ENCODE measurements around the gene COL5A1. TPM values are rescaled to one million over a fixed set of nuclear protein-coding genes. Genes with fewer than 3 reads are reported as not detected.

Gene COL5A1
- total RNA-seq, 4 donors from 2014 or later = 13.3 to 55.0 (median 27.0) TPM

- ATAC-seq (ENCODE audit: low FRiP score) = no peak
- TF ChIP-seq, protein P1, sequence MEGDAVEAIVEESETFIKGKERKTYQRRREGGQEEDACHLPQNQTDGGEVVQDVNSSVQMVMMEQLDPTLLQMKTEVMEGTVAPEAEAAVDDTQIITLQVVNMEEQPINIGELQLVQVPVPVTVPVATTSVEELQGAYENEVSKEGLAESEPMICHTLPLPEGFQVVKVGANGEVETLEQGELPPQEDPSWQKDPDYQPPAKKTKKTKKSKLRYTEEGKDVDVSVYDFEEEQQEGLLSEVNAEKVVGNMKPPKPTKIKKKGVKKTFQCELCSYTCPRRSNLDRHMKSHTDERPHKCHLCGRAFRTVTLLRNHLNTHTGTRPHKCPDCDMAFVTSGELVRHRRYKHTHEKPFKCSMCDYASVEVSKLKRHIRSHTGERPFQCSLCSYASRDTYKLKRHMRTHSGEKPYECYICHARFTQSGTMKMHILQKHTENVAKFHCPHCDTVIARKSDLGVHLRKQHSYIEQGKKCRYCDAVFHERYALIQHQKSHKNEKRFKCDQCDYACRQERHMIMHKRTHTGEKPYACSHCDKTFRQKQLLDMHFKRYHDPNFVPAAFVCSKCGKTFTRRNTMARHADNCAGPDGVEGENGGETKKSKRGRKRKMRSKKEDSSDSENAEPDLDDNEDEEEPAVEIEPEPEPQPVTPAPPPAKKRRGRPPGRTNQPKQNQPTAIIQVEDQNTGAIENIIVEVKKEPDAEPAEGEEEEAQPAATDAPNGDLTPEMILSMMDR (IDR thresholded peaks at IDR 0.05) = no peak
- no peak for DNase-seq (ENCODE audit: low spot score)
These were observed 248.5 kb downstream of the COL5A1 start for GRCh38 chr9:134890155-134890495.

DNA sequence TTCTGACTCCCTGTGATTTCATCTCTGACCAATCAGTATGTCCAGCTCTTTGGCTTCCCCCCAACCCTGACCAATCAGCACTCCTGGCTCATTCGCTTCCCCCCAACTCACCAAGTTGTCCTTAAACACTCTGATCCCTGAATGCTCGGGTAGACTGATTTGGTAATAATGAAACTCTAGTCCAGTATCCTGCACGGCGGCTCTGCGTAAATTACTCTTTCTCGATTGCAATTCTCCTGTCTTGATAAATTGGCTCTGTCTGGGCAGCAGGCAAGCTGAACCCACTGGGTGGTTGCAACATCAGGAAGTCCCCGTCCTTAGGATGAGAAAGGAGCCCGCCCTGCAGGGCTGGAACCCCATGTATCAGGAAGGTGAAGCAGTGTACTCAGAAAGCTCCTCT lies 249.4 kb downstream of the COL5A1 start:
- DNase-seq (ENCODE audit: low spot score) (no peak), ATAC-seq (ENCODE audit: low FRiP score) (no peak)
- TF ChIP-seq, protein P1 (IDR thresholded peaks at IDR 0.05) = no peak

GRCh38 chr9:134891713-134892112 lies 250.1 kb downstream of the COL5A1 start:
- ATAC-seq (ENCODE audit: low FRiP score) (no peak), DNase-seq (ENCODE audit: low spot score) (no peak)
- TF ChIP-seq, protein P1 (IDR thresholded peaks at IDR 0.05) = no peak

GRCh38 chr9:134892221-134892620 lies 250.6 kb downstream of the COL5A1 start:
- no peak for DNase-seq (ENCODE audit: low spot score)
- TF ChIP-seq, protein P1 (IDR thresholded peaks at IDR 0.05) = no peak
- no peak for ATAC-seq (ENCODE audit: low FRiP score)

DNA sequence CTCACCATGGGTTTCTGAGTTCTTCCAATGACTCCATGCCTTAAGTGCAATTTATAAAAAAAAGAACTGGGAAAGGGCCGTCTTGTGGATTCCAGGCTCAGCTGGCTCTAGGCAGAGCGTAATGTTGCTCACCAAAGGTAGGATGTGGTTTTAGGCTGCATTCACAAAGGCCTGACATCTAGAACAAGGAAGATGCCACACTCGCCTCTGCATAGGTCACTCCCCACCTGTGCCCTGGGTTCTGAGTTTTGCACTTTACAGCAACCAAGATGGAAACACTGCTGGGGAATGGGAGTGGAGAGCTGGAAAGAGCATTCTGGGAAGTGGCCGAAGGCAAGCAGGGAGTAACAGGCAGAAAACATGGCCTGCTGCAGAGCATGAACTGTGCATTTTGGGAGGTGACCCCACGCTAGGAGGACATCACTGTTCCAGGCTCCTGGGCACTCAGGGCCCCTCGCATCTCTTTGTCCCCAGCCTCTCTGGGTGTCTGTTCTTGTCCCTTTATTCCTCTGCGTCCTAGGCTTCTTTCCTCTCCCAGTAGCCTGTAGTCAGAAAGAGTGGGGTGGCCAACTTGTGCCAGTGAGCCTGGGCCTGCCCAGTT lies 251.3 kb downstream of the COL5A1 start:
- ATAC-seq (ENCODE audit: low FRiP score) (no peak), DNase-seq (ENCODE audit: low spot score) (no peak)
- TF ChIP-seq, protein P1 (IDR thresholded peaks at IDR 0.05) = no peak

Small RNA genes within 50 kb of the gene (small RNA-seq; reads per million reads assigned to genes)
- gene AL603650.1 (not detected), gene MIR3689A (not detected), gene MIR3689B (not detected), gene MIR3689C (not detected), gene MIR3689D1 (not detected), gene MIR3689D2 (not detected), gene MIR3689E (not detected), gene MIR3689F (not detected)

Other genes starting within 250 kb of the COL5A1 start
- gene FCN2, start 239.0 kb downstream of the COL5A1 start, total RNA-seq = 1 to 10 TPM in 1 of 4 donors, under 1 TPM in 1, not detected in 2; 0.84 to 2.6 TPM